Cerebellar cortex (tissue), 1 donor: ENCODE data around the gene FRMD4A.
A peak's percentile ranks its signal among the peaks of the same experiment; 100 is the strongest.
"Not testable (repeated sequence)": the region's sequence is repeated elsewhere in the genome, so short reads cannot be mapped to it uniquely, and the experiment has no call there.

Source experiments
- DNase-seq: peaks from one replicate; pipeline ENCODE4 v3.0.0-alpha.2; 2015; ENCODE audit warnings: low spot score

The FRMD4A gene

GRCh38 chr10:14240253-14241189, 90.2 kb downstream of the FRMD4A start:
- no peak for DNase-seq

- DNase-seq, result not testable (repeated sequence)
Observed at GRCh38 chr10:14238659-14239058, 92.1 kb downstream of the FRMD4A start.

- no peak for DNase-seq
Observed at GRCh38 chr10:14236341-14236740, 94.4 kb downstream of the FRMD4A start.

- no peak for DNase-seq
Observed at GRCh38 chr10:14235566-14236195, 95.0 kb downstream of the FRMD4A start.

GRCh38 chr10:14233566-14233965, 97.2 kb downstream of the FRMD4A start:
- DNase-seq, result no peak

- DNase-seq, result not testable (repeated sequence)
Observed at GRCh38 chr10:14228798-14229197, 101.9 kb downstream of the FRMD4A start.

GRCh38 chr10:14225379-14225778, 105.3 kb downstream of the FRMD4A start:
- no peak for DNase-seq

GRCh38 chr10:14220026-14220425, 110.7 kb downstream of the FRMD4A start:
- no peak for DNase-seq

GRCh38 chr10:14219411-14219810, 111.3 kb downstream of the FRMD4A start:
- DNase-seq, result no peak

- DNase-seq, result no peak
Observed at GRCh38 chr10:14215641-14216040, 115.1 kb downstream of the FRMD4A start.

GRCh38 chr10:14213703-14214102, 117.0 kb downstream of the FRMD4A start:
- DNase-seq, result not testable (repeated sequence)

GRCh38 chr10:14211610-14212009, 119.1 kb downstream of the FRMD4A start:
- no peak for DNase-seq

GRCh38 chr10:14208231-14208630, 122.5 kb downstream of the FRMD4A start:
- DNase-seq, result no peak

- DNase-seq, result no peak
Observed at GRCh38 chr10:14205233-14205632, 125.5 kb downstream of the FRMD4A start.

- peak; percentile 66 for DNase-seq
Observed at GRCh38 chr10:14200698-14201544, 129.8 kb downstream of the FRMD4A start.

GRCh38 chr10:14199098-14199497, 131.6 kb downstream of the FRMD4A start:
- DNase-seq, result not testable (repeated sequence)

GRCh38 chr10:14198078-14198477, 132.6 kb downstream of the FRMD4A start:
- no peak for DNase-seq

GRCh38 chr10:14196113-14196512, 134.6 kb downstream of the FRMD4A start:
- DNase-seq, result no peak

- no peak for DNase-seq
Observed at GRCh38 chr10:14195433-14195832, 135.3 kb downstream of the FRMD4A start.

- no peak for DNase-seq
Observed at GRCh38 chr10:14192746-14193145, 138.0 kb downstream of the FRMD4A start.

GRCh38 chr10:14191871-14192270, 138.9 kb downstream of the FRMD4A start:
- DNase-seq, result no peak

- no peak for DNase-seq
Observed at GRCh38 chr10:14191407-14191806, 139.3 kb downstream of the FRMD4A start.
